BJ (cell line): Measurements from ENCODE around the gene KIAA1191. TPM values are rescaled to one million over a fixed set of nuclear protein-coding genes. Genes with fewer than 3 reads are reported as not detected.

Experiments
- CTCF ChIA-PET: fragments of 350-600 bp; formaldehyde crosslinking; extraction: SDS; loops from one replicate; lab custom pipeline; 2021; ENCODE audit warnings: antibody characterized with exemption, inconsistent platforms; lab: Yijun Ruan, JAX
- POLR2A ChIA-PET: fragments of 300-600 bp; sonication (Branson Sonifier 250); formaldehyde crosslinking; extraction: SDS; loops from one replicate; lab custom pipeline; 2021; ENCODE audit warnings: antibody characterized with exemption; lab: Charles Lee
- DNase-seq: peaks from one replicate; pipeline ENCODE4 v3.0.0-alpha.2; 2011; ENCODE audit warnings: low read depth
- H3K27me3 ChIP-seq: 2 replicates; pipeline ENCODE4 v1.6.0; 2011; ENCODE audit warnings: low read length; ENCODE audit not compliant: control insufficient read depth, insufficient read depth
- H3K36me3 ChIP-seq: 2 replicates; pipeline ENCODE4 v1.5.1; 2011; ENCODE audit warnings: low read length; ENCODE audit not compliant: control insufficient read depth, insufficient read depth
- H3K4me3 ChIP-seq: 2 replicates; pipeline ENCODE4 v1.5.1; 2011; ENCODE audit warnings: low read depth, mild to moderate bottlenecking, control low read depth, low read length
- CTCF ChIP-seq: IDR thresholded peaks from 2 replicates; pipeline ENCODE4 v1.5.1; 2011; ENCODE audit warnings: low read depth, mild to moderate bottlenecking, control low read depth, inconsistent platforms, low read length, moderate library complexity; ENCODE audit not compliant: insufficient read depth
- polyA plus RNA-seq: library from polyadenylated mRNA; depleted of rRNA; stranded (reverse); fragments of >200 nt; gene quantifications from 2 replicates; pipeline ENCODE4 v1.2.3, GENCODE V29; 2011

Gene KIAA1191
- polyA plus RNA-seq, 1 experiment = 171 TPM

- Histone ChIP-seq H3K4me3 (no peak overlapping the region), H3K27me3 (no peaks in the 10 kb centered on the region), H3K36me3 (peaks cover 12% of the 10 kb centered on the region)
- ChIA-PET CTCF (interaction anchor here (0.5 kb wide), 1 partner anchor 891 kb away, joined by 3 read pairs; no protein-coding TSS in a partner anchor), POLR2A (no interaction called here)
- TF ChIP-seq CTCF = no peak
- no peak for DNase-seq
Observed at GRCh38 chr5:176400382-176401156, 39.0 kb upstream of the KIAA1191 start.

GRCh38 chr5:176397736-176398420 is 36.3 kb upstream of the KIAA1191 start:
- peaks cover 16% of the 10 kb centered on the region for H3K36me3 ChIP-seq
- no peak overlapping the region for H3K4me3 ChIP-seq
- no peaks in the 10 kb centered on the region for H3K27me3 ChIP-seq
- no peak for TF ChIP-seq CTCF
- ChIA-PET CTCF (no interaction called here), POLR2A (no interaction called here)
- DNase-seq = no peak

- H3K4me3 ChIP-seq = no peak overlapping the region
- H3K36me3 ChIP-seq = peaks cover 24% of the 10 kb centered on the region
- POLR2A ChIA-PET = no interaction called here
- no peak for DNase-seq
- no peak for TF ChIP-seq CTCF
- CTCF ChIA-PET = no interaction called here
- H3K27me3 ChIP-seq = no peaks in the 10 kb centered on the region
Observed at GRCh38 chr5:176396330-176396729, 34.8 kb upstream of the KIAA1191 start.

- POLR2A ChIA-PET = interaction anchor here (0.6 kb wide), 1 partner anchor 601 kb away, joined by 6 read pairs; no protein-coding TSS in a partner anchor
- Histone ChIP-seq H3K4me3 (no peak overlapping the region), H3K27me3 (no peaks in the 10 kb centered on the region), H3K36me3 (peaks cover 27% of the 10 kb centered on the region)
- CTCF ChIA-PET = interaction anchor here (0.7 kb wide), 1 partner anchor 35 kb away, joined by 3 read pairs; no protein-coding TSS in a partner anchor
- no peak for TF ChIP-seq CTCF
- DNase-seq = no peak
Observed at GRCh38 chr5:176394881-176395675, 33.5 kb upstream of the KIAA1191 start.

GRCh38 chr5:176394096-176394495 is 32.5 kb upstream of the KIAA1191 start:
- no peak overlapping the region for H3K4me3 ChIP-seq
- no peak for DNase-seq
- H3K36me3 ChIP-seq = peaks cover 27% of the 10 kb centered on the region
- no peak for TF ChIP-seq CTCF
- H3K27me3 ChIP-seq = no peaks in the 10 kb centered on the region
- ChIA-PET POLR2A (no interaction called here), CTCF (no interaction called here)
